Ammon's horn (tissue), 1 donor: ENCODE measurements around the gene MGAT5.
A peak's percentile ranks its signal among the peaks of the same experiment; 100 is the strongest.

ENCODE experiments used
- DNase-seq: peaks from one replicate; pipeline ENCODE4 v3.0.0-alpha.2; 2016; ENCODE audit warnings: low spot score

MGAT5 gene

DNA sequence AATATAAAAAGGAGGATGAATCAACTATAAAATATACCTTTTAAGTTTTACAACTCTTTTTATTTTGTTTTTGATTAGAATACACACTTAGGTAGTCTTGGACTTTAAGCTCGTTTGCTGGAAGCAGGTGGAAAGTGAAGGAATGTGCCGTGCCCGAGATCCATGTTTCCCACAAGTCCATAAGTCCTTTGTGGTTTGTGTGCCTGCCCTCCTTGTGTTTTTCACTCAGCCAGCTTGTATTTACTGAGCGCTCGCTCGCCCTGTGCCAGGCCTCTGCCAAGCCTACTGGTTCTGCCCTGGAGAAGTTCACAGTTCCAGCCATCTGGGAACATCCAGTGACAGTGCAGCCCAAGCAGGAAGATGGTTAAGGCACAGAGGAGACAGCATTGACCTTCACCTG lies 142.6 kb downstream of the MGAT5 start:
- DNase-seq = peak; percentile 16

DNA sequence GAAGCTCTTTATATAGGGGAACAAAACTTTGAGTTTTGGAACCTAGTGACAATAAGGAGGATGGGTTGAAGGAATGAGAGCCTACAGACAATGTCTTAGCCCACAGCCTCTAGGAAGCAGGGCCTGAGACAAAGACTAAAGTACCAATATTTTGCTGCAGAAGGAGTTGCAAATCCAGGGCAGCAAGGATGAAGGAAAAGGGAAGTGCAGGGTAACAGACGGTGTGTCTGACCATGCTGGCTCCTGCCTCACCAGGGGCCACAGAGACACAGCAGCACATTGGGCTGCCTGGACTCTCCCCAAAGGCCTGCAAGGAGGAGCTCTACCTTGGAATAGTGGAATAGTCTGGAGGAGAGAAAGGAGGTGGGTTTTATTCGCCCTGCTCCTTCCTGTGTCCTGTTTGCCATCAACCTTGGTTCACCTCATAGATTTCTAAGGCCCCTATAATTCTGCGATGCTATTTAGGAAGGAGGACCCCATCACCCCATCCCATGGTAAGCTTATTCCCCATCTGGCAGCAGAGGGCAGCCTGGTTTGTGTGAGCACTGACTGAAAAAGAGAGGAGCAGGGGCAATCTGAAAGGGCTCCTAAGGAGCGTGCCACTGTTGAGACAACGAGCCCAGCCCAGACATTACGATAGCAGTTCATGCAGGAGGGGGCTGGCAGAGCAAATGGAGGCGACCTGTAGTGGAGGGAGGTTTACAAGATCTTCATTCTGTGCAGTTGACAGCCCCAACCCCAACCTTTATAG lies 143.4 kb downstream of the MGAT5 start:
- DNase-seq = no peak

DNA sequence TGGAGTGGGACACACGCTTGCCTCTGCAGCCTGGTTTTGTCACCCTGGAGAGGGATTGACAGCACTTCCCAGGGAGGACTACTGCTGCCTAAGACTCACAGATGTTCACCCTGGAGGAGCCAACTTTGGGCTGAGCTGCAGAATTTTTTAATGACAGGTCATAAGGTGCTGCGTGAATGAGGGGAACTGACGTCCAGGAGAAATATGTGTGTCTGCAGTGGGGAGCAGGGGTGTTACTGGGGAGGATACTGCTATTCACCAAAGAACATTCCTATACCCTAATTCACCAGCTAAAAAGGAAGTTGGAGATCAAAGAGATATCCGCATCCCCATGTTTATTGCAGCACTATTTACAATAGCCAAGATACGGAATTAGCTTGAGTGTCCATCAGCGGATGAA lies 144.4 kb downstream of the MGAT5 start:
- no peak for DNase-seq

DNA sequence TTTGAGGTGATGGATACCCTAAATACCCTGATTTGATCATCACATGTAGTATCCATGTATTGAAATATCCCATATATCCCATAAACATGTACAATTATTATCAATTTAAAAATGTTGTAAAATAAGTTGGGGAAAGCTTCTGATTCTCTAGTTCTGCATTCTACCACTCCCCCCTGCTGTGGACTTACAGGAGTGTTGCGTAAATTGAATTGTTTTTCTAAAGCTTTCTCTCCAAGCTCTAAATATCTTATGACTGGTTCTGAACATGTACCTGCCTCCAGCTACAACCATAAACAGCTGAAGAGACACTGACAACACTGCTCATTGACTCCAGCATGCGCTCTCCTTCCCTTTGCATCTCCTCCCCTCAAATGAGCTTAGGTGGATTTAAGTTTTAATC lies 145.2 kb downstream of the MGAT5 start:
- no peak for DNase-seq

DNA sequence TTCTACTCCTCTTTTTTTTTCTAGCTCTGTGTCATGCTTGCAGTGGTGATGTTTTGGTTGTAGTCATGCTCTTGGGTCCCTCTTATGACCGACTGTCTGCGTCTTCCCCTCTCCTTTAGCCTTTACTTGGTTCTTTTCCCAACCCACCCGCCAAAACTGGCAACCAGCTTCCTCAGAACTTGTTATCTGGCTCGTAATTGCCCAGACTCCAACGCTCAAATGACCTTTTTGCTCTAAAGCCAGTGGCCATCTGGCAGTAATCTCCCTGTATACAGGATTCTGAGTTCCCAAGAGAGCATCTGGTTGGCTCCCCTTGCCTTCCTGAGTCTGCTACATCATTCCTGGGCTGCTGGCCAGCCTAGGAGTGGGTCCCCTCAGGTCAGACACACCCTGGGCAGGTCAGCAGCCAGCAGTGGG lies 147.2 kb downstream of the MGAT5 start:
- no peak for DNase-seq

DNA sequence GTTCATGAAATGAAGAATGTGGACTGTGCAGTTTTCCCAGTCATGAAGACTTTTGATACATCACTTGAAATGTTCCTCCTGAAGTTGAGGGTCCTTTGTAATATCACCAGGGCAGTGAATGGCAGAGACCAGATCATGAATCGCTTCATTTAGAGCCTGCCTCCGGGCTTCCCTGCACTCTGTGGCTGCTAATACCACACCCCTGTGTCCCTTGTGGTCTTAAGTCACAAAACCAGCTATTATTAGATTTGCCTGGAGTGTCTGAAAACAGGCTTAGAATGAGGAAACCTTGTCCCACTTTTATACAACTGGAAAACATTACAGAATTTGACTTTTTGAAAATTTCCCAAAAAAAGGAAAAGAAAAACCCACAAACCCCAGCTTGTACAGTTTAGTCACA lies 147.9 kb downstream of the MGAT5 start:
- DNase-seq = no peak

DNA sequence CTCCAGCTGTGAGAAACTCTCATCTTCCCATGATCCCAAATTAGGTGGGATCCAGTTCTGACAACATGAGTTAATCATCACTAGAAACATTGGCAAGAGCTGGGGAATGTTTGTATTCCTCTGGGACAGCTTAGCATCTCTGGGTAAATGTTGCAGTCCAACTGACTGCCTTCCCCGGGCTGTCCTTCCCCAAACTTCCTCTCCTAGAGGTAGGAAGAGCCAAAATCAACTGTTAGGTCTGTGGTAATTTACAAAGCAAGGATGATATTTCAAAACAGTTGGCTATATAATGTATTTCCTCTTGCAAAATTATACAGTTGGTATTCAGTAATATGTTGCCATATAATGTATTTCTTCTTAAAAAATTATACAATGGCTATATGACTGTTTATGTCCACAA lies 148.5 kb downstream of the MGAT5 start:
- no peak for DNase-seq

DNA sequence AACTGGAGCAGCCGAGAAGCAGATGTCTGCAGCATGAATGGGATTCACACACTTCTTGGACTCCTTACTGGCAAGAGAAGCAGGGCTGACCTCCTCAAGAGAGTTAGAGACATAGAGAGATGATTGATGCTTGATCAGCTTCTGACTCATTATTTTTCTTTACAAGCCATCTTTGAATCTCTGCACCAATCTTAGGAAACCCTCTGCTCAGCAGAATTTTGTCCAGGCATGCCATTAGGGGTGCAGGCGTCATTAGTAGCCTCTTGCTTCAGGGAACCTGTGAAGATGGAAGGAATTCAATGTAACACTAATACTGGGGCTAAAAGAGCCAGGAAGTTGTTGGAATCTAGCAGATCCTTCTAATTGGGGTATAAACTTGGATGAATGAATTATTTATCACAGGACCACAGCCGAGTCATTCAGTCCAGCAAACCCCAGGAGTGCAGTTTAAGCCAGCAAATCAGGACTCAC lies 151.8 kb downstream of the MGAT5 start:
- DNase-seq = no peak

DNA sequence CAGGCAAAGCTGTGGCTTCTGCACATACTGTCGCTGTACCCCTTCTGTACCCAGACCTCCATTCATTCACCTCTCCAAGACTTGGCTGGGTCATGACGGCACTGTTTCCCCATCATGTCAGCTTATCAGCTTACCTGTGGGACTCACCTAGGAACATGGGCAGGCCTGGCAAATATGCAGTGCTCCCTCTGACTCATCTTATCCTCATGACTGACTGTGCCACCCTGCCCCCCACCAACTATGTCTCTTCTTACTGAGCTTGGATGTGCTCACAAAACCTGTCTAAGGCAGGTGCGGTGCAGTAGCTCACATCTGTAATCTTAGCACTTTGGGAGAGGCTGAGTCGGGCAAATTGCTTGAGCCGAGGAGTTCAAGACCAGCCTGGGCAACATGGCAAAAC lies 152.4 kb downstream of the MGAT5 start:
- DNase-seq = no peak

DNA sequence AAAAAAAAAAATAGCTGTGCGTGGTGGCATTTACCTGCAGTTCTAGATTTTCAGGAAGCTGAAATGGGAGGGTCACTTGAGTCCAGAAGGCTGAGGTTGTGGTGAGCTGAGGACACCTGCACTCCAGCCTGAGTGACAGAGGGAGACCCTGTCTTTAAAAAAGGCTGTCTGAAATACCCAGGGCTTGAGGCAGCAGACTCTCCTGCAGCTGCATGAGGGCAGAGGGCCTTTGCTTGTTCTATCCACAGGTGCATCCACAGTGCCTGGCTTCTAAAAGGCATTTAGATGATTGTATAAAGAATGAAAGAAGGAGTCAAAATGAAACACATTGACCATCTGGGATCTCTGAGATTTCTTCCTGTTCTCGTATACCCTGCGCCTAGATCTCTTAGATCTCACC lies 152.9 kb downstream of the MGAT5 start:
- DNase-seq = no peak

DNA sequence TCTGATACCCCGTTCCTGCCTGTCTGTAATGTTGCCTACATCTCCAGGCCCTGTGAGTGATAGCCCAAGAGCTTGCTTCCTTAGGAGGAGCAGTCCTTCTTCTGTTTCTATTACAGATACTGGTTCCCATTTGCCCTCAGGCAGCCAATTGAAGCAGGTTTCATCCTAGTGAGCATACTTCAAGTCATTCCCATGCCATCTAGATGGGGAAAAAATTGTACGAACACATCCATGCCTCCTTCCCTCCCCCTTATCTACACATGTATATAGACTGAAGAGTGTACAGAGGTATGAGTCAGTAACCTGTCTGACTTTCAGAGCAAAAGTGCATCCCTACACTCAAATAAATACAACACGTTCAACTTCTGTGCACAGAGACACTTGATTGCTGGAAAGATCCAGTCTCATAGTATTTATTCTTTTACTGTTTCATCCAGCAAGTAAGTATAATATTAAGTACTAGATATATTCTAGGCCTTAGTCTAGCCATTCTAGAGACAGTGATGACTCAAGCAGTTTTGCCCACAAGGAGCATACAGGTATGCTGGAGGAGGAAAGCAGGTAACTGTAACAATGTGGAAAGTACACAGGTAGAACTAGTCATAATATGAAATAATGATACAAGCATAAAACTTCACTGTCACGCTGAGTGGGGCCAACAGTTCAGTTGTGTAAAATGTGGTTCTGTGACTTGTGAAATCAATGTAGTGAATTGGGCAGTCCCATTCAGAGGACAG lies 153.4 kb downstream of the MGAT5 start:
- DNase-seq = no peak

DNA sequence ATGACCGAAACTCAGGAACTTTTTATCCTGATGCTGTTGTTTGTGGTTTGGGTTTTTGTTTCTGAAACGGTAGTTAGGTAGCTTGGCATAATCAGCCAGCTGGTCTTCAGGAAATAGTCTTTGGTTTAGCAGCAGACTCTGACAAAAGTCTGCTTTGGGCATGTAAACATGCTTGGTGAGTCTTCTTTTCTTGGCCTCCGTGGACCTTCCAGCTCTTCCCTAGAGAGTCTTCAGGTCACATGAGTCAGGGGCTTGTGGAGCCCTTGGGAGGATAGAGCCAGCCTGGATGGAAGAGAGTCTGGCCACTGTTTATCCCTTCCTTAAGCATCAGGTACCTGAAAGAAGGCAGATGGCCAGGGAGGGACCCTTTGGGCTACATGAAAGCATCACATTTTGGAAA lies 154.5 kb downstream of the MGAT5 start:
- no peak for DNase-seq

DNA sequence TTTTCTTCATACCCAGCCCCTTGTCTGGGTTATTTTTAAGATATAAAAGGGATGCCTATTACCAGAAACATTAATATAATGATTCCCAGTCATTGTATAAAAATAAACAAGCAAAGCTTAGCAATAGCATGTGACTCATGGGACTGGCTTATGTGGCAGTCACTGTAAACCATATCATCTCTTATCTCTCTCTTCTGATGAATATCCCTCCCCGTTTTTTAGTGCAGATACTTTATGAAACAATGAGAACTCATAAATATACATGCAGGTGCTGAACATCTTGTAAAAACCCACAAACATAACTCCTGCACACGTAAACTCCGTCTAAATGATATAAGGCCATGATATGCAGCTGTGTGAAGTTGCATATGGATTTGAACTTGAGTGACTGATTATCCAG lies 154.9 kb downstream of the MGAT5 start:
- DNase-seq = no peak

DNA sequence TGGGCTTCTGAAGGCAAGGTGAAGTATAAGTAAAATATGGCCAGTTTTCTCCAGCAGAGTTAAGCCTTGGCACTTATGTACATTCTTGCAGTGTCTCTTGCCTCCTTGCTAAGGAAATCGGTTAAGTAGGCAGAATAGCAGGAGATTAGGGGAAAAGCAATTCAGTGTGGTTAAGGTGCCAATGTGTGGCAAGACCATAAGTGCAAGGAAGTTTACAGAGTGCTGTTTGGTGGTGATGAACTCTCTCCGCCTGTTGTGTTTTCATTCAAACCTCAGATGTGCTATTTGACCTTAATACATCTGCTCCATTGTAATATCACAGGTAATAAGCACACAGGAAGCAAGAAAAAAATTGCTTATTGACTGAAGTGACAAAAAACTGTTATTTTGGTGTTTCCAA lies 156.1 kb downstream of the MGAT5 start:
- DNase-seq = no peak

DNA sequence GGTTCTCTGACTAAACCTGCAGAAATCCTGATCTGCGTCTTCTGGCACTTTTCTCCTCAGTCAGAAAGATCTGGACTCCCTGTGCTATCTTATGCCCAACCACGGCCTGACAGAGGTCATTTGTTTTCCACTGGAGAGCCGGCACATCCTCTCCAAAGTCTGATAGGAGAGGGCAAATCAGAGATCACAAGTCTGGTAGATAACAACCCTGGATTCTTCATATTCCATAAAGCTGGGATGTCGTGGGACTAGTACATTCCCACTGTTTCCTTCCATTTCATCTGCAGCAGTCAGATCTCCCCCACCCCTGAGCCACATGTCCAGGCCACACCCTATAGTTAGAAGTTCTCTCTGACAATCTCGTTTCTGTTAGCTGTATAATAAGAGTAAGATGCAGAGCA lies 157.0 kb downstream of the MGAT5 start:
- peak; percentile 22 for DNase-seq

DNA sequence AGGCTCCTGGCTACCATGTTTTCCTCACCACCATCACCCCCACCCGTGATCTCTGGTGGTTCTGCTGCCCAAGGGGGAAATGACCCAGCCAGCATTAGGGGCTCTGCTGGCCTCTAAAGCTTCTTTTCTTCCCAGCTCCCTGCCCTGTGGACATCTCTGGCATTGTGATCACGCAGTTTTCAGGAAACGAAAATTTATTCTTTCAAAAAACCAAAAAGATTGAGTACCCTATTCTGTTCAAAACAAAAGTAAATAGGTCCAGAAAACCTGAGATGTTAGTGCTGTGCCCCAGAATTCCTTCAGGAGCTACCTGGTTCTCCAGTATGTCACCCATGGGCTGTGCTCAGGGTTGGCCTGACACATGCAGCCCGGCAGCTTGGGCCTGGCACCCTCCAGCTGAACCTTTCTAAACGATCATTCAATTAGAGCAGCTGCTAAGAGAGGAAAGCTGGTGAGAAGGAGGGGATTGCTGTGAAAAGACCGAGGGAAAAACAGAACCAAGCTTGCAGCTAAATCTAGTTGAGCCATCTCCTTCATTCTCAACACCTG lies 157.5 kb downstream of the MGAT5 start:
- DNase-seq = peak; percentile 30

DNA sequence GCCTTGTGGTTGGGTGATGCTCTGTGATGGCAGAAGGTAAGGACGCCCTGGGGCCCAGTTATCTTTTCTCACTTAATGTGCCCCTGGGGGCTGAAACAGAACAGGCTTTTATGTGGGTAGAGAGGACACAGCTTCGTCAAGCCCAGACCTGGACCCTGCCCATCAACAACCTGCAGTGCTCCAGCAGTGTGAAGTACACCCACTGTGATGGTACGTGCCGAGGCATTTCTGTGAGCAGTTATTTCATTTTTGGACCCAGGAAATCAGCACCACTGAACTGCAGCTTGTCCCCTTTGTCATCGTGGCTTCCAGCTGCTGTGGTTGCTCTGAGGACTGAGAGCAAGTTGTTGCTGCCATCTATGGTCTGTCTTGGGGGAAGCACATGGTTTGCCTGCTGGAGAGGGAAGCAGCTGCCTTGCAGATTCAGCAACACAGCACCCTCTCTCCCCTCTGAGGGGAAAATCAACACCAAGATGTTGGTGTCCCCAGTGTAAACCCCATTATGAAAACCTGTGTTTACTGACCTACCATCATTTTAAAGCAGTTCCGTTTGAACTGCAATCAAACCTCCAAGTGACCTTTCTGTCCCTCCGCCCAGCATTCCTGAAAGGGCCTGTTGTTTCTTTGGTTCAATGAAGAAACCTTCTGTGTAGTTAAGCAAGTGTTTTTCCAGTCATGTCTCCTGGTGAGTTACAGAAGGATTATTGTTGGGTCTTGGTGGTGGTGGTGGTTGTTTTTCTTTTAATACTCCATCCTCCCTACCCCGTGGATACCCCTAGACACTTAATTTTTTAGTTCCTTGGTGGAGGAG lies 158.2 kb downstream of the MGAT5 start:
- peak; percentile 98 for DNase-seq

DNA sequence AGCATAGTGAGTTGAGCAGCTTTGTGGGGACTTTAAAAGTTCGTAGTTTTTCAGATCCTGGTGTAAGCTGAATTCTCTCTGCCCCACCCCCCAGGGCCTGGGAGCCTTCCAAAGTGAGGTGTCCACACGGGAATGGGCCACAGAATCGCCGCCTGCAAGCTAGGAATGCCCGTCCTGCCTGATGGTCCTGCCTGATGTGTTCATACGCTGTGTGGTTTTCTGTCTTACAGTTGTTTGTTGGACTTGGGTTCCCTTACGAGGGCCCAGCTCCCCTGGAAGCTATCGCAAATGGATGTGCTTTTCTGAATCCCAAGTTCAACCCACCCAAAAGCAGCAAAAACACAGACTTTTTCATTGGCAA lies 158.7 kb downstream of the MGAT5 start:
- DNase-seq = peak; percentile 37

DNA sequence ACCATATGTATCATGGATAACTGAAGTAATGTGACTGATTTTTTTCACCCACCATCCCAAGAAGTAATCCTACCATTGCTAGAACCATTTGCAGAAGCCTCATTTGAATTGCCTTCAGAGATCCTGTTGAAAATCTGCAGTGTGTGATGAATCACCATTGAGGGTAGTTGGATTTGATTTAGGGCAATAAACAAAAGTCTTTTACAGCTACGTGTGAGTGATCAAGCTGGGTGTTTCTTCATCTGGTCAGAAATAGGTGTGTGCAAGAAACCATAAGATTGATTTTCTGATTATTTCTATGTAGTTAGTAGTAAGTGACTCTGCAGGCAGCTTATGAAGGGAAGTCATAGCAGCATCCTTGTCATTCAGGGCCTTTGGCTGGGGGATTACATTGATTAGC lies 159.6 kb downstream of the MGAT5 start:
- no peak for DNase-seq

DNA sequence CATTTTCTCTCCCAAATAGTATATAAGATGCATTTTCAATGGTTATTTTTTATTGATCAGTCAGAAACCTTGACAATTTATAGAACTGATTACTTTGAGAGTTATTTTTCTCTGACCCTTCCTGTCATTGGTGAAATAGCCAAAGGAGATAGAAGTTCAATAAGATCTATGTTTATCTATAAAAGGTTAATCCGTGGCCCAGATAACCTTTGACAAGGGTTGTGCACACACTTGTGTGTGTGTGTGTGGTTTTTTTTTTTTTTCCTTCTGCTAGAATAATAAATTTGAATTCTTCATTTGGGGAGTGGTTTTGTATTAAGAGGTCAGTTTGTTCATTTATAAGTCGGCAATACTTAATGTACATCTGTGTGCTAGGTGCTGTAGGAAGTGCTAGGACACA lies 160.0 kb downstream of the MGAT5 start:
- no peak for DNase-seq

DNA sequence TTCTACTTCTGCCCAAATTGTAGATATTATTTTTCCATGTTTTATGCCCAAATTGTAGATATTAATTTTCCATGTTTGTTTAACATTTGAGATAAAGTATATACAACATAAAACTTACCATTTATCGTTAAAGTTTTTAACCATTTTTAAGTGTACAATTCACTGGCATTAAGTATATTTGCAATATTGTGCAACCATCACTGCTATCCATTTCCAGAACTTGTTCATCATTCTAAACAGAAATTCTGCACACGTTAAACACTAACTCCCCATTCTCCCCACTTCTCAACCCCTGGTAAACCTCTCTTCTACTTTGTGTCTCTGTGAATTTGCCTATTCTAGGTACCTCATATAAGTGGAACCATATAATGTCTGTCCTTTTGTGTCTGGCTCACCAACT lies 162.1 kb downstream of the MGAT5 start:
- DNase-seq = no peak

DNA sequence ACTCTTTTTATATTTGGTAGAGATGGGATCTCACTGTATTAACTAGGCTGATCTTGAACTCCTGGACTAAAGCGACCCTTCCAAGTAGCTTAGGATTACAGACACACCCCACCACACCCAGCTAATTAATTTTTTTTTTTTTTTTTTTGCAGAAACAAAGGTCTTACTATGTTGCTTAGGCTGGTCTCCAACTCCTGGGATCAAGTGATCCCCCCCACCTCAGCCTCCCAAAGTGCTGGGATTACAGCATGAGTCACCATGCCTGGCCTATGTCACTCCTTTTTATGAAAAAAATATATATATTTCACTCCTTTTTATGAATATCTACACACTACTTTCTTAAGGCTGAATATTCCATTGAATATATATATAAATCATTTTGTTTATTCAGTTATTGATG lies 162.8 kb downstream of the MGAT5 start:
- DNase-seq = no peak
